NCI-H1105 treated with DMSO at 0.1 percent for 48 hours (cell line): ENCODE results near the gene C19orf44.

Source experiments
- DNase-seq: peaks from one replicate; lab custom pipeline; 2025; lab: John Stamatoyannopoulos, UW

Gene C19orf44

GRCh38 chr19:16518061-16518460 is 21.9 kb downstream of the C19orf44 start:
- DNase-seq = no peak

GRCh38 chr19:16518483-16519229 is 22.5 kb downstream of the C19orf44 start:
- no peak for DNase-seq

- no peak for DNase-seq
Observed at GRCh38 chr19:16519230-16519687, 23.1 kb downstream of the C19orf44 start.

GRCh38 chr19:16520074-16520973 is 24.1 kb downstream of the C19orf44 start:
- DNase-seq = no peak

- DNase-seq = no peak
Observed at GRCh38 chr19:16520986-16521624, 24.9 kb downstream of the C19orf44 start.

GRCh38 chr19:16521715-16522289 is 25.6 kb downstream of the C19orf44 start:
- no peak for DNase-seq

GRCh38 chr19:16522559-16523377 is 26.6 kb downstream of the C19orf44 start:
- no peak for DNase-seq

GRCh38 chr19:16524991-16525734 is 29.0 kb downstream of the C19orf44 start:
- DNase-seq = no peak

GRCh38 chr19:16525751-16526481 is 29.7 kb downstream of the C19orf44 start:
- DNase-seq = no peak

- DNase-seq = no peak
Observed at GRCh38 chr19:16527334-16527935, 31.2 kb downstream of the C19orf44 start.

GRCh38 chr19:16527971-16528521 is 31.9 kb downstream of the C19orf44 start:
- no peak for DNase-seq

- no peak for DNase-seq
Observed at GRCh38 chr19:16529466-16530144, 33.4 kb downstream of the C19orf44 start.

GRCh38 chr19:16530540-16531379 is 34.6 kb downstream of the C19orf44 start:
- no peak for DNase-seq

- DNase-seq = no peak
Observed at GRCh38 chr19:16531380-16531669, 35.1 kb downstream of the C19orf44 start.

- DNase-seq = no peak
Observed at GRCh38 chr19:16532440-16533234, 36.4 kb downstream of the C19orf44 start.

GRCh38 chr19:16535381-16535780 is 39.2 kb downstream of the C19orf44 start:
- DNase-seq = no peak

GRCh38 chr19:16536130-16536529 is 39.9 kb downstream of the C19orf44 start:
- no peak for DNase-seq
